CD4-positive, alpha-beta T cell treated with Interleukin-1 beta for 1 hour (primary cell): ENCODE results near the gene SELENOO.

Experiments used
- DNase-seq, 2 donors: peaks; one replicate each; pipeline ENCODE4 v3.0.0-alpha.2; 2020 to 2022

The SELENOO gene

DNA sequence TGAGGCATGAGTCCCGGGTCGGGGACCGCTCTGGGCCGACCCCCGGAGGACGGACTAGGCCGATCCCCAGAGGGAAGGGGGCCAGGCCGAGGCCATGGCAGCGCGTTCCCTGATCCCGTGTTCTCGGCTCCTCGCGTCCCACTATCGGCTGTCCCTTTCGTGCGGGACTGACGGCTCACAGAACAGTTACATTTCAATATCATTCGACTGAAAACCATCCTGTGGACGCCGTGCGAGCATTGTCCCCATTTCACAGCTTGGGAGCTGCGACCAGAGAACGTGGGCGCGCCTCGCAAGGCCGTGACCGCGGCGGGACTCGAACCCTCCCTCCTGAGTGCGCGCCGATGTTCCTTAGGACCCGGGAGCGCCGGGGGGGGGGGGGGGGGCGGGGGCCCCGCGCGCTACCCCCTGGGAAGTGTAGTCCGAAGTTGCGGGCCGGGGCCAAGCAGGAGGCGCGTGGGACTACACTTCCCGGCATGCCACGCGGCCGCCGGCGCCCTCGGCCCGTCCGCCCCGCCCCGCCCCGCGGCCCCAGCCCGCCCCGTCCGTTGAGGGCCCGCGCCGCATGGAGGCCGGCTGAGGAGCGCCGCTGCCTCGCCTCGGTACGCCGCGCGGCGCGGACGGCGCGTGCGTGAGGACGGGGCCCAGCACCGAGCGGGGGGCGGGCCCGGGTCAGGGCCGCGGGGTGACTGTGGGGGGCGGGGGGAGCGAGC lies 15.3 kb upstream of the SELENOO start, which contains the start of gene TRABD:
Gene TRABD, plus strand, starts transcription at position 539 of the 713 bp plus-strand sequence. CDS start 7,148 bp downstream, outside the sequence.
- DNase-seq, result peak; percentile 91 to 92

DNA sequence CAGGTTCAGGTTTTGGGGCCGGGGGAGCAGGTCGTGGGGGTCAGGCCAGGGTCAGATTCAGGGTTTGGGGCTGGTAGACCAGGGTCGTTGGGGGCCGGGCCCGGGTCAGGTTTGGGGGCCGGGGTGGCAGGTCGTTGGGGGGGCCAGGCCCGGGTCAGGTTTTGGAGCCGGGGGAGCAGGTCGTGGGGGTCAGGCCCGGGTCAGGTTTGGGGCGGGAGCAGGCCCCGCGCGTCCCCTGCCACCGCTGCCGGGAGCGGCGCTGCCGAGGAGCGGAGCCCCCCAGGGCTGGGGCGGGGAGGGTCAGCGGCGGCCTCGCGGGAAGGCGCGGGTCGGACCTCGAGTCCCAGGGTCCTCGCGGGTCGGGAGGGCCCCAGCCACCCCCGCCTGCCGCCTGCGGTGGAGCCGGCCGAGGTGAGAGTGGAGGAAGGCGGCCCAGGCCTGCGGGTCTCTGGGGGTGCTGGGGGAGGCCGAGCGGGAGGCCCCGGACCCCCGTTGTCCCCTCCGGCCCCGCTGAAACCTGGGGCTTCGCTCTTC lies 14.6 kb upstream of the SELENOO start:
- no peak for DNase-seq

DNA sequence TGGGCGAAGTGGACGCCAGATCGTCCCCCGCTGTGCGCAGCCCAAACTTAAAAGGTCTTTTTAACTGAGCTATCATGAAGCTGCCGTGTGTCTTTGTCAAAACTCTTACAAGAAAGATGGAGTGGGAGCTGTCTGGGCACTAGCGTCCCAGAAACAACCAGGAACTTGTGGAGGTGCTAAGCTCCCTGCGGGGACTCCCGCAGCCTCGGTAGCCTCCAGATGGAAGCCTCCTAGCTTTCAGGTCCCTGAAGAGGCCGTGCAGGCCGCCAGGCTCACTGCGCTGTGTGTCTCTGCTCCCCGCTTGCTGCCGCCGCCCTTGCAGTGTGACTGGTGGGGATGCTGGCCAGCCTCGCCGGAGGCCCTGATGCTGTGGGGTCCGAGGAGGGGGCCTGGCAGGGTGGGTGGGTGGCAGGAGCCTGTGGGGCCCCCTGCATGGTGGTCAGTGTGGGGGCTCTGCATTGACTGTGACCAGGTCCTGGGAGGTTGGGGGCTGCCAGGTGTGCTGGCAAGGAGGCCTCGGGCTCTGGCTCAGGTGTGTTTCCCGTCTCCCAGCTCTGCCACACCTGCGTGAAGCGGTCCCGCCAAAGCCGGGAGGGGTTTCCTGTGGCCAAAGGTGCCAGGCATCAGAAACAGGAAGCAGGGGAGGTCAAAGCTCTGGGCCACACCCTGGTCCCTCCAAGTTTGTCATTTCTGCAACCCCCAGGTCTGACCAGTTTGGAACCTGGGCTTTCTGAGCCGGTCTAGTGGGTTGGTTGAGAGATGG lies 13.9 kb upstream of the SELENOO start:
- DNase-seq, result peak; percentile 39 to 45

DNA sequence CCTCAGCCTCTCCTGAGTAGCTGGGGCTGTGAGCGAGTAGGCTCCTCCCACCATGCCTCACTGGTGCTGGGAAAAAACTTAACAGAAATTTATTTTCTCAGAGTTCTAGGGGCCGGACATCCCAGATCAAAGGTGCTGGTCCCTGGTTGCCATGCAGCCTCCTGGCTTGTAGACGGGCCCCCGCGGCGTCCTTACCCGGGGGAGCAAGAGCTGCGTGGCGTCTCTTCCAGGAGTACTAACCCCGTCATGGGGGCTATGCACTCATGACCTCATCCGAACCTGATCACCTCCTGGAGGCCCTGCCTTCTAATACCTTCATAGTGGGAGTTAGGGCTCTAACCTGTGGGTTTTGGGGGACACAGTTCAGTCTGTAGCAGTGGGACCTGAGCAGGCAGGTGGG lies 12.5 kb upstream of the SELENOO start:
- DNase-seq, result no peak

DNA sequence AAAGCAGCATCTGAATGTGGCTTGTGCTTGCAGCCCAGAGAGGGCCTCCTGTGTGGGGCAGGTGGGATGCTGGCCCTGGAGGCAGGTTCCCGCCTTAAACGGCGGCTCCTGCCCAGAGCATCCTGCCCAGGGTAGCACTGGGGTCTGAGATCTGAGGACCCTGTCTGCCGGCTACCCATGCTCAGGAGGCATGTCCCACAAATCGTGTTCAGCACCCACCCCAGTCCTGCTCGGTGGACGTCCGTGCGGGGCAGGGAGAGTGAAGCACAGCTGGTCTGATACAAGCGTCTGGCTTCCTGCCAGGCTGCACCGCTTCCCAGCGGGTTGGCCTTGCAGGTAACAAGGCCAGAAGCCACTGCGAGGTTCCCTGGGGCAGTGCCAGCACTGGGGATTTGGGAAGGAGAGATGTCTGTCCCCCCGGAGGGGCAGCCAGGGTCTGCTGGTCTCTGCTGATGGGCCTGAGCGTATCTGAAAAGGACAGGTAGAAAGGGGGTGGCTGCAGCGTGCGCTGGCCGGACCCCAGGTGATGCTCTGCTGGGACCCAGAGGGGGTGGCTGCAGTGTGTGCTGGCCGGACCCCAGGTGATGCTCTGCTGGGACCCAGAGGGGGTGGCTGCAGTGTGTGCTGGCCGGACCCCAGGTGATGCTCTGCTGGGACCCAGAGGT lies 11.5 kb upstream of the SELENOO start:
- DNase-seq, result no peak

DNA sequence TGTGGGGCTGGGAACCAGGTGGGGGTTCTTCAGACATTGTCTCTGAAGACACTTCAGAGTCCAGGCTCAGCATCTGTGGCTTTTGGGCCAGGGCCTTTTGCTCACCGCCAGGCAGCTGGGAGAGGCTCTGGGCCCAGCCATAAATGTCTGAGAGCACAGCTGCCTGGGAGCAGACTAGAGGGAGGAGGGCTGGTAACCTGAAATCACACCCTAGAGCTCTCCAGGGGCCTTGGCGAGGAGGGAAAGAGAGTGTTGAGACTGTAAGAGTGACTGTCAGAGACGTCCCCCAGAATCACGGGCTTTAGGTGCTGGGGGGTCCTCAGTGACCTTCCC lies 11.0 kb upstream of the SELENOO start:
- no peak for DNase-seq

DNA sequence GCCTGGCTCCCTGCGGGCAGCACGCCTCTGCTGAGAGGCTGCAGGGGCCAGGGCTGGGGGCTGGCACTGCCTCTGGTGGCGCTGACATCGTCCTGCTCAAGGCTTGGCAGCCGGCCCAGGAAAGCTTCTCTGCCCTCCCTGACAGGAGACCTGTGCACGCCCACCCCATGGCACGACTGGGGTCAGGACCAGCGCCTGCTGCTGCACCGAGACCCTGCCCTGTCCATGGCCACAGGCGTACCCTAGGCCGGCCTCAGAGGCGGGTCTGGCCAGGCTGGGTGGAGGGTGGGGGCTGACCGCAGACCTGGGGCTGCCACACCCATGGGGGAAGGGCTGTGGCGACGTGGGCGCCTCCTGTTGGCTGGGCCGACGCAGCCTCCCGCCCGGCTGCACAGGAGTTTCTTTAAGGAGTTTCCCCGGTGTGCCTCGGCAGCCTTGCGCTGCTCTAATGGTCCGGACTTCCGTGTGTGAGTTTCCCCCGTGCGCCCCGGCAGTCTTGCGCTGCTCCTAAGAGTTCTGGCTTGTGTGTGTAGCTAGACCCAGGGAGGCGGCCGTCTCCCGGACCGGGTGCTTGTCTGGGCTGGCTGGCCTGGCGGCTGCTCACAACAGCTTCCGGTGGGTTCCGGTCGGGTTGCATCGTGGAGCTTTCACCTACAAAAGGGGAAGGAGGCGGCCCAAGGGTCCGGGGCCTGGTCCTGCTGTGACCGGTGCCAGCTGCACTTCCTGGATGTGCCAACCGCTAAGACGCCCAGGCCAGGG lies 10.4 kb upstream of the SELENOO start:
- peak; percentile 88 to 91 for DNase-seq

DNA sequence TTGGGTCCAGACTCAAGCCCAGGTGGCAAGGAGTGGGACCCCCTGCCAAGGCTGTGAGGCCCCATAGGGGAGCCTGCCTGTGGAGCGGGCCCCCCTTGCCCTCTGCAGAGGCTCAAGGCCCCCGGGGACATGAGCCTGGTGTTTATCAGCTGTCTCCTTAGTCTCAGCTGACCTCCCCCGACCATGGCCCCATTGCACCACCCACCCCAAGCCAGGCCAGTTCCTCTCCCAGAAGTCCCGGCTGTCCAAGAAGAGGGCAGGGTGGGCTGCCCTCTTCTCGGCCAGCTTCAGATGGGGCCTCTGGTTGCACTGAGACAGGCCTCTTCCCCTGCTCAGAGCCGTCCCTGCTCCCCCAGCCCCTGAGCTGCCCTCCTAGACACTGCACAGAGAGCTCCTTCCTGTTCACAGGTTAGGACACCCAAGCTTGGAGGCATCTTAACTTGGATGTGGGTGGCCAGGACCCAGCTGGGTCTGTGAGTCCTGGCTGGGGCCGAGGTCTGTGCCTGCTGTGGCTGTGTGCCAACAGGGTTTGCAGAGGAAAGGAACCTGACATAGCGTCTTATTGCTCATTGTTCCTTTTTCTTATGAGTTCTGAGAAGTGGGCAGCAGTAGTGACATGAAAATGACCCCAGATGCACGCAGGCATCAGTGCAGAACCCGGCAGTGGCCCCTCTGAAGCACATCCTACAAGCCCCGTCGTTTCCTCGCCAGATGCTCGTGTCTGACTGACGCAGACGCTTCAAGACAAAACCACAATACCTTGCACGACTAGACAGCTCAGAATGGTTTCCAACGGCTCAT lies 9.7 kb upstream of the SELENOO start:
- DNase-seq, result peak; percentile 79 to 93

DNA sequence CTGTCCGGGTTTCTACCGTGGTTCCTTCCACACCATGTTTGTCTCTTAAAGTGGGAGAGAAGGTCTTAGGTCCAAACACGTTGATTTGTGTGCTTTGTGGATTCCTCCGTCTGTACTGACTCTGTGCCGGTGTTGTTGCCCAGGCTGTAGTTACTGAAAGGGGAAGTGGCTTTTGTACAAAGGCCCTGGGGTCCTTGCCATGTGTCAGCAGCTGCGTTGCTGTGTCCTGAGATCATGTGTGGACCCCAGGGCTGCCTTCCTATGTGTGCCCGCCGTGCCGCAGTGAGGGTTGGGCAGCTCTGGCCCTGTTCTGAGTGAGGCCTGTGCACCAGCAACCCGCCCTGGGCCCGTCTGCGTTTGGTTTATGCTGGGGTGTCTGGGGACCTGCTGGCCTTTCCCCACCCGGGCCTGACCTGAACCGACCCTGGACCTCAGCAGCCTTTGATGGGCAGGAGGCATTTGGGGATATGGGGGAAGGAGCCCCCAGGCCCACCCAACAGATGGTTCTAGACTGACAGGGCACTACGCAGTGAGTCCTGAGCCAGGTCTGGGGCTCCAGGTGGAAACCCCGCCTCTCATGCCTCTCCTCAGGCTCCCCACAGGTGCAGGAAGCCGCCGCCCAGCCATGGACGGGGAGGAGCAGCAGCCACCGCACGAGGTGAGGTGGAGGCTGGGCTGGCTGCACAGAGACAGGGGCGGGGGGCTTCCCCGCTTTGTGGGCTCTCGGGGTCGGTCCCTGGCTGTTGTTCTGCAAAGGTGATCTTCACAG lies 8.2 kb upstream of the SELENOO start:
- peak; percentile 65 to 77 for DNase-seq

DNA sequence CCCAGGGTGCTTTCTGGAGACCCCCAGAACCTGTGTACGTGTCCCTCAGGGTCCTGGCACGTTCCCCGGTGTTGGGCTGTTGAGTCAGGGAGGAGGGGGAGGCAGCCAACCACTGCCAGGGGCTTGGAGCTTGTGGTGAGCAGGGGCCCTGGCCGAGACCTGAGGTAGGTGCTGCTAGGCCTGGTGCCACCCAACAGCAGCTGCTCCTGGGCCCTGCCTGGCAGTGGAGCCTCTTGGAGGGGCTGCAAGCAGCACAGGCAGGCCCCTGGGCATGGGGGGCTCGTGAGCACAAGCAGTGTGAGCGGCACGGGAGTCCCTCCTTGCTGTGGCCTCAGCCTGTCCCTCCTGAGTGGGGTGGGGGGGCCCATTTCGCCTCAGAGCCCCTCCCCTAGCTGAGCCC lies 7.2 kb upstream of the SELENOO start:
- no peak for DNase-seq

DNA sequence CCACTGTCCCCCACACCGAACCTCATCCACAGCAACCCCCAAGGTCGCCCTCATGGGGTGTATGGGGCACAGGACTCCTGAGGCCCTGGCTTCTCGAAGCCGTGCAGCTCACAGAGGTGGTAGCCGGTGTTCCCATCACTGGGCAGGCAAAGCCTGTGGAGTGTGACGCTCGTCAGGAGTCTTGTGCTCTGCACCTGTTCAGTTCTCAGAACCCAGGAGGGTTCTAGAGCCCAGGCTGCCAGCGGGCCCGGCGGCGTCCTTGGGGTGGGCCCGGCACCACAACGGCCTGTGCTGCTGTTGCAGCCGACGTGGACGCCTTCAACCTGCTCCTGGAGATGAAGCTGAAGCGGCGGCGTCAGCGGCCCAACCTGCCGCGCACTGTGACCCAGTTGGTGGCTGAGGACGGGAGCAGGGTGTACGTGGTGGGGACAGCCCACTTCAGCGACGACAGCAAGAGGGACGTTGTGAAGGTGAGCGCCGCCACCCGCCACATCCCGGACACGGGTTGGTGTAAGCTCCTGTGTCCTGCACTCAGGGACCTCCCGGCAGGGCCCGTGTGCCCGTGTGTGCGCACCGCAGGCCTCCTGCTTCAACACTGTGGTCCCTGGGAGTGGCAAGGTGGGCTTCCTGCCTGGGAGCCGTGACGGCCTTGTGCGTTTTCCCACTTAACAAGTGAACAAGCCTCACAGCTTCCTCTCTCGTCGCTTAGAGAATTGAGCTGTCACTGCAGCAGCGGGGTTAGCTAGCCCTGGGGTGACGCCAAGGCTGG lies 6.6 kb upstream of the SELENOO start:
- DNase-seq, result no peak

DNA sequence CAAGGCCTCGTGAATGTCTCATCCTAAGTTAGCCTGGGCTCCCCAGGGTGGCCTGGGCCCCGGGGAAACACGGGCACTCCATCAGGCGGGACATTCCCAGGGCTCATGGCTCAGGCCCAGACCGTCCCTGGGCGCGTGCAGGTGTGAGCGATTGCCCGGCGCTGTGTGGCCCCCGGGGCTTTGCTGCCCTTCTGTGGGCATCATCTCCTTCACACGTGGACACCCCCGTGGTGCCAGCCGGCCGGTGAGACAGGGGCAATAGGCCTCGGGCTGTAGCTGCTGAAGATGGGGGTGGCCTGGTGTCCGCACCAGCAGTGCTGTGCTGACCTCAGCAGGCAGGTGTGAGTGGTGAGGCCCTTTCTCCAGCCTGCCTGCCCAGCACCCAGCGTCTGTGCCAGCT lies 4.6 kb upstream of the SELENOO start:
- DNase-seq, result no peak

DNA sequence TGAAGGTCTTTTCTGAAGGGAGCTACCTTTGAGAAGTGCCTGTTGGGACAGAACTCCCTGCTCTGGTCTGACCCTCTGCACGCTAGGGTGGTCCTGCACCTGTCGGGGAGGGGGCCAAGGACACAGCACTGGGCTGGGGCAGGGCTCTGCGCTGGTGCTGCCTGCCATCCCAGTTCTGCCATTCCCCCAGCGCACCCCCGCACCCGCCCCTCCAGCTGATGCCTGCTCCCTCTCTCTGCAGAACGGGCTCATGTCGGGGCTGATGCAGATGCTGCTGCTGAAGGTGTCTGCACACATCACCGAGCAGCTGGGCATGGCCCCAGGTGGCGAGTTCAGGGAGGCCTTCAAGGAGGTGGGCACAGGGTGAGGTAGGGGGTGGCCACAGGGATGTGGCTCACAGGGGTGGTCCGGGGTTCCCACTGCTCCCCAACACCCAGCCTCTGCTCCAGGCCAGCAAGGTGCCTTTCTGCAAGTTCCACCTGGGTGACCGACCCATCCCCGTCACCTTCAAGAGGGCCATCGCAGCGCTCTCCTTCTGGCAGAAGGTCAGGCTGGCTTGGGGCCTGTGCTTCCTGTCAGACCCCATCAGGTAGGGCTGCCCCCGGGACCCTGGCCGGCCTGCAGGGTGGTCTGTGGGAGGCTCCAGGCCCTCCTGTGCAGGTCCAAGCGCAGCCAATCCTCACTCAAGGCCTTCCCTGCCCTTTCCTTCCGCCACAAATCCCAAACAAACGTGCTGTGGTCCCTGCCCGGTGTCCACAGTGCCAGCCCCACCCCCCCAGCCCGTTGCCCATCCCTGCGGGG lies 3.6 kb upstream of the SELENOO start:
- no peak for DNase-seq

DNA sequence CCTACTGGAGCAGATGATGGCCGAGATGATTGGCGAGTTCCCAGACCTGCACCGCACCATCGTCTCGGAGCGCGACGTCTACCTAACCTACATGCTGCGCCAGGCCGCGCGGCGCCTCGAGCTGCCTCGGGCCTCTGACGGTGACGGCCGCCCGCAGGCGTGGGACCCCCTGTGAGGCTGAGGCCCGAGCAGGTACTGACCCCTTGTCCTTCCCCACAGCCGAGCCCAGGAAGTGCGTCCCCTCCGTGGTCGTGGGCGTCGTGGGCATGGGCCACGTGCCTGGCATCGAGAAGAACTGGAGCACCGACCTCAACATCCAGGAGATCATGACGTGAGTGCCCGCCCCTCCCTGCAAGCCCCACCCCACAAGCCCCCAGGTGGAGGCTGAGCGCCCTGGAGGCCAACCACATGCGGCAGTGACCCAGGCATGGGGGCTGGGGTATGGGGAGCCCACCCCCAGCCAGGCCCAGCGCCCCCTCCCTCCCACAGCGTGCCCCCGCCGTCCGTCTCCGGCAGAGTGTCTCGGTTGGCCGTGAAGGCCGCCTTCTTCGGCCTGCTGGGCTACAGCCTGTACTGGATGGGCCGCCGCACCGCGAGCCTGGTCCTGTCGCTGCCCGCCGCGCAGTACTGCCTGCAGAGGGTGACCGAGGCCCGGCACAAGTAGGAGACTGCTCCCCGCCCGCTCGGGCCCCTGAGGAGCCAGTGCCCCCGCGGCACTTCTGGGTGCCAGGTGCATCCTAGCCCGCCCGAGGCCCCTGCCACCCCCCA lies 2.8 kb upstream of the SELENOO start:
- no peak for DNase-seq

DNA sequence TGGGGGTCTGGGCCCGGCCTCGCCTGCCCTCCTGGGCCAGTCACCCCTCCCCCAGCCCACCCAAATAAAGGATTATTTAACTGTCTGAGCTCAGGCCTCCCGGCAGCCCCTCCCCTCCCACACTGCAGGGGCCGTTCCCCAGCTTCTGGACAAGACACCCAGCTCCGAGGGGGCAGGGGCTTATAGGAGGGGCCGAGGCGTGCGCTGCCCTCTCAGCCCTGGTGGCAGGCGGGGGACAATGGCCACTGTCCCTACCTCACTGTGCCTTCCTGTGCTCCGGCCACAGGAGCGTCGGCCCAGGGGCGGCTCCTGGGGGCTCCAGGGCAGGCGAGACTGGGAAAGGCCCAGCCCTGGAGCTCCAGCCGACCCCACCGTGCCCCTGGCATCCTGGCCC lies 2.2 kb upstream of the SELENOO start:
- DNase-seq, result no peak

DNA sequence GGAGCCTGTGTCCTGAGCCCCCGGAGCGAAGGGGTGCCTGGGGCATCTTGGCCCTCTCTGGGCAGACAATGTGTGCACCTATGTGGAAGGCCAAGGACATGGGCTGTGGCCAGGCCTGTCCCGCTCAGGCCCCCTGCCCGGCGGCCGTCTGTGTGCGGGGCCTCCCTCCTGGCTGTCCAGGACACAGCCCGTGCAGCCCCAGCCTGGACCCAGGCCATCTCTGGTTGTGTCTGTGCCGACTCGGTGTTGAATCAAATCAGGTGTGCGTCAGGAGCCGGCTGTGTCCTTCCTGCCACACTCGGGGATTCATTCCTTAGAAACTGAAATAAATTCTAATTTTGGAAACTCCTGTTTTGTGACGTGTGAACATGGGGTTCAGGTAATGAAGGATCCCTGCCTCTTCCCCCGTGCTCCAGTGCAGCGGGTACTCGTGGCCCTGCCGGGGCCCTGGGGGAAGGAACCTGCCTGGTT lies 1.5 kb upstream of the SELENOO start:
- DNase-seq, result no peak

DNA sequence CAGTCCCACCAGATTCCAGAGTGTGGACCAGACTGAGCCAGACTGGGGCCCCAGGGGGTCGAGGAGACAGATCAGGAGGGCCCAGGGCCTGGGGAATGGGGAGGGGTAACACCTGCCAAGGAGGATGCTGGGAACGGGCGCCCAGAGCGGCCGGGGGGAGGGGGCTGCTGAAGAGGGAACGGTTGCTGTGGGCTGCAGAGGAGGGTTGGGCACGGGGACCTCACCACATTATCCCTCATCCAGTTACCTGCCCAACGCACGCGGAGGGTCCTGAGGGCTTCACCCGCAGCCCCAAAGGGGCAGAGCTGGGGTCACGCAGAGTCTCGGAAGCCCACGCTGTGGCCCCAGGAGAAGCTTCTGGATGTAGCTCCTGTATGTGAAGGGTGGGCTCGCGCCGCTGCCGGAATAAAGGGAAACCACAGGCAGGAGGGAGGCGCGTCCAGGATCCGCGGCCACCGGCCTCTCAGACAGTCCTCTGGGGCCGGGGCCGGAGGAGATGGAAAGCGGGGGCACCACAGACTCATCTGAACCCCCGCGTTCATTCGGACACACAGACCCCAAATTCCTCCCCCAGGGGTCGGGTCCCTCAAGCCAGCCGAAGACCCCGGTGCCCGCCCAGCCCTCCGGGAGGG lies 866 bp upstream of the SELENOO start:
- no peak for DNase-seq
